ENCODE measurements around the gene SGMS1.

- TF ChIP-seq POLR2A (IDR thresholded peaks at IDR 0.05; ENCODE audit: low read length) (no peak), GATA1 (IDR thresholded peaks at IDR 0.05; ENCODE audit: low read depth, low read length) (no peak)
Measured at GRCh38 chr10:50347394-50347802, 276.4 kb downstream of the SGMS1 start.
